HepG2 (cell line): Measurements from ENCODE around the gene TIMM13. TPM values are rescaled to one million over a fixed set of nuclear protein-coding genes. Genes with fewer than 3 reads are reported as not detected.
A peak's percentile ranks its signal among the peaks of the same experiment; 100 is the strongest.

Source experiments
- AKAP8 ChIP-seq: sonication (generic); formaldehyde crosslinking; IDR thresholded peaks from 2 replicates; pipeline ENCODE4 v1.5.1; 2020; ENCODE audit warnings: mild to moderate bottlenecking, missing genetic modification reagents
- ATAD3A ChIP-seq: sonication (generic); formaldehyde crosslinking; IDR thresholded peaks from 2 replicates; pipeline ENCODE4 v1.4.0; 2020; ENCODE audit warnings: missing genetic modification reagents
- DMAP1 ChIP-seq: IDR thresholded peaks from 2 replicates; pipeline ENCODE4 v1.6.1; 2016
- FUBP1 ChIP-seq: sonication (generic); formaldehyde crosslinking; IDR thresholded peaks from 2 replicates; pipeline ENCODE4 v1.5.1; 2020; ENCODE audit warnings: missing genetic modification reagents, mild to moderate bottlenecking, borderline replicate concordance
- GATAD1 ChIP-seq: IDR thresholded peaks from 2 replicates; pipeline ENCODE4 v1.6.1; 2016; ENCODE audit warnings: missing genetic modification reagents, missing compliant biosample characterization
- HOXA5 ChIP-seq: sonication (generic); formaldehyde crosslinking; IDR thresholded peaks from 2 replicates; pipeline ENCODE4 v1.4.0; 2020; ENCODE audit warnings: missing genetic modification reagents
- KLF12 ChIP-seq: sonication (generic); formaldehyde crosslinking; IDR thresholded peaks from 2 replicates; pipeline ENCODE4 v1.4.0; 2020; ENCODE audit warnings: missing genetic modification reagents, borderline replicate concordance
- POGK ChIP-seq: sonication (generic); formaldehyde crosslinking; conservative IDR thresholded peaks from 2 replicates; pipeline ENCODE4 v1.8.0; 2022; ENCODE audit warnings: mild to moderate bottlenecking, moderate library complexity, missing genetic modification reagents
- RARA ChIP-seq: IDR thresholded peaks from 2 replicates; pipeline ENCODE4 v1.6.1; 2016; ENCODE audit warnings: missing genetic modification reagents, missing compliant biosample characterization
- RFX3 ChIP-seq: IDR thresholded peaks from 2 replicates; pipeline ENCODE4 v1.6.1; 2016; ENCODE audit warnings: missing biosample characterization, missing genetic modification reagents
- RORA ChIP-seq: sonication (generic); formaldehyde crosslinking; IDR thresholded peaks from 2 replicates; pipeline ENCODE4 v1.5.0; 2020; ENCODE audit warnings: mild to moderate bottlenecking, missing genetic modification reagents, moderate library complexity
- TCF7 ChIP-seq: sonication (generic); IDR thresholded peaks from 2 replicates; pipeline ENCODE4 v1.6.1; 2016; ENCODE audit warnings: antibody characterized with exemption, low read depth
- TFAP4 ChIP-seq: sonication (generic); IDR thresholded peaks from 2 replicates; pipeline ENCODE4 v1.6.1; 2016; ENCODE audit warnings: low read depth, borderline replicate concordance
- ZC3H13 ChIP-seq: sonication (generic); formaldehyde crosslinking; IDR thresholded peaks from 2 replicates; pipeline ENCODE4 v1.8.1; 2023; ENCODE audit warnings: mild to moderate bottlenecking, missing genetic modification reagents, moderate library complexity
- ZNF292 ChIP-seq: sonication (generic); formaldehyde crosslinking; IDR thresholded peaks from 2 replicates; pipeline ENCODE4 v1.8.1; 2022; ENCODE audit warnings: mild to moderate bottlenecking, low read depth, missing genetic modification reagents, borderline replicate concordance
- ZNF3 ChIP-seq: IDR thresholded peaks from 2 replicates; pipeline ENCODE4 v1.7.0; 2017; ENCODE audit warnings: inconsistent platforms
- ZNF343 ChIP-seq: sonication (generic); formaldehyde crosslinking; IDR thresholded peaks from 2 replicates; pipeline ENCODE4 v1.4.0; 2020; ENCODE audit warnings: mild to moderate bottlenecking, missing genetic modification reagents
- ZNF672 ChIP-seq: sonication (generic); formaldehyde crosslinking; IDR thresholded peaks from 2 replicates; pipeline ENCODE4 v1.8.1; 2022; ENCODE audit warnings: missing genetic modification reagents
- ZSCAN20 ChIP-seq: sonication (generic); formaldehyde crosslinking; IDR thresholded peaks from 2 replicates; pipeline ENCODE4 v1.4.0; 2020; ENCODE audit warnings: missing genetic modification reagents, mild to moderate bottlenecking, borderline replicate concordance
- polyA plus RNA-seq, 8 experiments: library from polyadenylated mRNA; depleted of rRNA in 3 of 8; stranded (reverse) in 7 of 8; unstranded in 1 of 8; fragments of >200 nt; fragmentation: Illumina TruSeq in 4 of 8; extraction: Trizol in 4 of 8; gene quantifications; 2 replicates each; pipeline versions ENCODE4 v1.2.1 to v1.2.3, GENCODE V29; 2011 to 2016; ENCODE audit warnings: low read depth in 4 of 8, missing spikeins in 1 of 8, mixed read lengths in 1 of 8; ENCODE audit not compliant: insufficient read depth in 1 of 8
- total RNA-seq, 5 experiments: library from RNA; depleted of rRNA; stranded (reverse); fragments of >200 nt; fragmentation: Illumina TruSeq; extraction: Trizol; gene quantifications; 2 replicates each; pipeline ENCODE4 v1.2.3, GENCODE V29; 2016; ENCODE audit warnings: low read depth in 1 of 5
- TF ChIP-seq, protein P1 (sequence below): sonication (generic); formaldehyde crosslinking; IDR thresholded peaks from 2 replicates; pipeline ENCODE4 v1.4.0; 2020; ENCODE audit warnings: missing genetic modification reagents

Gene TIMM13
- total and polyA plus RNA-seq, 2 of the 13 experiments (the other 11 are each of a cell fraction or from before 2014, with no cell fraction given) = 48.4 to 108 TPM

- TF ChIP-seq POGK (CRISPR knock-in tag) (0 out of 2 replicates have a peak, but pooled peaks have one; percentile 4), HOXA5 (peak; percentile 43; the same call in 1 of the 2 replicates), FUBP1 (CRISPR knock-in tag) (no peak), TCF7 (no peak), ATAD3A (CRISPR knock-in tag) (no peak), RFX3 (CRISPR knock-in tag) (no peak), ZNF292 (CRISPR knock-in tag) (no peak), ZSCAN20 (CRISPR knock-in tag) (0 out of 2 replicates have a peak, but pooled peaks have one; percentile 11), RORA (CRISPR knock-in tag) (no peak), DMAP1 (CRISPR knock-in tag) (0 out of 2 replicates have a peak, but pooled peaks have one; percentile 11), KLF12 (no peak), TFAP4 (0 out of 2 replicates have a peak, but pooled peaks have one; percentile 9), ZNF343 (CRISPR knock-in tag) (0 out of 2 replicates have a peak, but pooled peaks have one; percentile 13), AKAP8 (CRISPR knock-in tag) (no peak), GATAD1 (CRISPR knock-in tag) (no peak; the same call in 1 of the 2 replicates), ZNF672 (0 out of 2 replicates have a peak, but pooled peaks have one; percentile 5), RARA (CRISPR knock-in tag) (0 out of 2 replicates have a peak, but pooled peaks have one; percentile 3), ZC3H13 (CRISPR knock-in tag) (no peak), ZNF3 (CRISPR knock-in tag) (peak; percentile 54; the same call in 1 of the 2 replicates)
- TF ChIP-seq, protein P1, sequence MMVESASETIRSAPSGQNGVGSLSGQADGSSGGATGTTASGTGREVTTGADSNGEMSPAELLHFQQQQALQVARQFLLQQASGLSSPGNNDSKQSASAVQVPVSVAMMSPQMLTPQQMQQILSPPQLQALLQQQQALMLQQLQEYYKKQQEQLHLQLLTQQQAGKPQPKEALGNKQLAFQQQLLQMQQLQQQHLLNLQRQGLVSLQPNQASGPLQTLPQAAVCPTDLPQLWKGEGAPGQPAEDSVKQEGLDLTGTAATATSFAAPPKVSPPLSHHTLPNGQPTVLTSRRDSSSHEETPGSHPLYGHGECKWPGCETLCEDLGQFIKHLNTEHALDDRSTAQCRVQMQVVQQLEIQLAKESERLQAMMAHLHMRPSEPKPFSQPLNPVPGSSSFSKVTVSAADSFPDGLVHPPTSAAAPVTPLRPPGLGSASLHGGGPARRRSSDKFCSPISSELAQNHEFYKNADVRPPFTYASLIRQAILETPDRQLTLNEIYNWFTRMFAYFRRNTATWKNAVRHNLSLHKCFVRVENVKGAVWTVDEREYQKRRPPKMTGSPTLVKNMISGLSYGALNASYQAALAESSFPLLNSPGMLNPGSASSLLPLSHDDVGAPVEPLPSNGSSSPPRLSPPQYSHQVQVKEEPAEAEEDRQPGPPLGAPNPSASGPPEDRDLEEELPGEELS (CRISPR knock-in tag) = peak; percentile 25; the same call in 1 of the 2 replicates
These were observed 47.8 kb upstream of the TIMM13 start (continued) for GRCh38 chr19:2475018-2475701.
